K562 (cell line): ENCODE data around the gene ZNF800. TPM values are rescaled to one million over a fixed set of nuclear protein-coding genes. Genes with fewer than 3 reads are reported as not detected.

ENCODE experiments used
- ADNP ChIP-seq: fragments of 200-800 bp; sonication (Bioruptor generic); IDR thresholded peaks from 2 replicates; pipeline ENCODE4 v1.6.1; 2016; ENCODE audit warnings: missing genetic modification characterization, missing compliant biosample characterization
- CBFB ChIP-seq: sonication (generic); formaldehyde crosslinking; IDR thresholded peaks from 2 replicates; pipeline ENCODE4 v1.4.0; 2020; ENCODE audit warnings: mild to moderate bottlenecking, missing genetic modification reagents
- CHD2 ChIP-seq: IDR thresholded peaks from 2 replicates; pipeline ENCODE4 v1.6.1; 2011; ENCODE audit warnings: low read depth, low read length
- FIP1L1 ChIP-seq: fragments of 200-400 bp; formaldehyde crosslinking; IDR thresholded peaks from 2 replicates; pipeline ENCODE4 v1.6.1; 2018; ENCODE audit warnings: mild to moderate bottlenecking, low read depth, low read length; ENCODE audit not compliant: poor library complexity, severe bottlenecking
- HNRNPH1 ChIP-seq: fragments of 200-400 bp; formaldehyde crosslinking; optimal IDR thresholded peaks from 2 replicates; pipeline ENCODE3; 2017; ENCODE audit warnings: low read depth, mild to moderate bottlenecking, low read length, moderate library complexity
- KLF10 ChIP-seq: fragments of 250-450 bp; sonication (Bioruptor Pico); IDR thresholded peaks from 2 replicates; pipeline ENCODE4 v1.6.1; 2021; ENCODE audit warnings: matching md5 sums
- MTA3 ChIP-seq: fragments of 450-650 bp; formaldehyde crosslinking; IDR thresholded peaks from 2 replicates; pipeline ENCODE4 v1.6.1; 2017; ENCODE audit warnings: mild to moderate bottlenecking, borderline replicate concordance
- MXI1 ChIP-seq: IDR thresholded peaks from 2 replicates; pipeline ENCODE4 v1.6.1; 2011; ENCODE audit warnings: low read depth, mild to moderate bottlenecking, improper control_type of control experiment, low read length
- NBN ChIP-seq: fragments of 450-650 bp; IDR thresholded peaks from 2 replicates; pipeline ENCODE4 v1.6.1; 2016; ENCODE audit warnings: low read depth, mild to moderate bottlenecking
- PHF21A ChIP-seq: fragments of 450-650 bp; IDR thresholded peaks from 2 replicates; pipeline ENCODE4 v1.6.1; 2017; ENCODE audit warnings: low read depth, borderline replicate concordance
- PTBP1 ChIP-seq: fragments of 200-400 bp; formaldehyde crosslinking; IDR thresholded peaks from 2 replicates; pipeline ENCODE4 v1.6.1; 2017; ENCODE audit warnings: low read depth, low read length
- TCF3 ChIP-seq: sonication (generic); formaldehyde crosslinking; IDR thresholded peaks from 2 replicates; pipeline ENCODE4 v1.4.0; 2020; ENCODE audit warnings: mild to moderate bottlenecking, missing genetic modification reagents
- ZNF778 ChIP-seq: fragments of 450-650 bp; formaldehyde crosslinking; IDR thresholded peaks from 2 replicates; pipeline ENCODE4 v1.4.0; 2020; ENCODE audit warnings: mild to moderate bottlenecking, moderate library complexity
- polyA plus RNA-seq, 8 experiments: library from polyadenylated mRNA; depleted of rRNA in 4 of 8; stranded (reverse) in 5 of 8; unstranded in 3 of 8; fragments of >200 nt; fragmentation: Nextera tagmentation in 2 of 8; fragmentation: Illumina TruSeq in 1 of 8; extraction: Ambion mirVana in 2 of 8; extraction: Trizol in 1 of 8; gene quantifications; 2 replicates each; pipeline versions ENCODE4 v1.2.1 to v1.2.3, GENCODE V29; 2011 to 2014; ENCODE audit warnings: inconsistent platforms in 1 of 8, missing spikeins in 1 of 8
- total RNA-seq, 7 experiments: library from RNA; depleted of rRNA in 6 of 7; stranded (reverse); fragments of >200 nt in 6 of 7; fragmentation: Illumina TruSeq in 2 of 7; extraction: Trizol in 2 of 7; gene quantifications; 2 replicates each; pipeline versions ENCODE4 v1.2.1 to v1.2.3, GENCODE V29; 2011 to 2021; ENCODE audit warnings: low replicate concordance in 1 of 7
- TF ChIP-seq, protein P1 (sequence below), 2 experiments: fragments of 450-650 bp; IDR thresholded peaks; 2 replicates each; pipeline ENCODE4 v1.6.1; 2016; ENCODE audit warnings: mild to moderate bottlenecking in 2 of 2, borderline replicate concordance in 1 of 2, low read depth in 1 of 2, moderate library complexity in 1 of 2
- TF ChIP-seq, protein P2 (sequence below): fragments of 250-450 bp; sonication (Bioruptor Pico); IDR thresholded peaks from 2 replicates; pipeline ENCODE4 v1.6.1; 2021; ENCODE audit warnings: mild to moderate bottlenecking
- TF ChIP-seq, protein P3 (sequence below), 2 experiments: fragments of 150-350 bp in 1 of 2; IDR thresholded peaks; 2 replicates each; pipeline ENCODE4 v1.6.1; 2012 to 2016; ENCODE audit warnings: low read depth in 2 of 2, low read length in 2 of 2, mild to moderate bottlenecking in 1 of 2, moderate library complexity in 1 of 2

The ZNF800 gene
- total and polyA plus RNA-seq, 9 of the 15 experiments (the other 6 are each of a cell fraction or from before 2014, with no cell fraction given): 7.5 to 58.3 (median 33.4) TPM

DNA sequence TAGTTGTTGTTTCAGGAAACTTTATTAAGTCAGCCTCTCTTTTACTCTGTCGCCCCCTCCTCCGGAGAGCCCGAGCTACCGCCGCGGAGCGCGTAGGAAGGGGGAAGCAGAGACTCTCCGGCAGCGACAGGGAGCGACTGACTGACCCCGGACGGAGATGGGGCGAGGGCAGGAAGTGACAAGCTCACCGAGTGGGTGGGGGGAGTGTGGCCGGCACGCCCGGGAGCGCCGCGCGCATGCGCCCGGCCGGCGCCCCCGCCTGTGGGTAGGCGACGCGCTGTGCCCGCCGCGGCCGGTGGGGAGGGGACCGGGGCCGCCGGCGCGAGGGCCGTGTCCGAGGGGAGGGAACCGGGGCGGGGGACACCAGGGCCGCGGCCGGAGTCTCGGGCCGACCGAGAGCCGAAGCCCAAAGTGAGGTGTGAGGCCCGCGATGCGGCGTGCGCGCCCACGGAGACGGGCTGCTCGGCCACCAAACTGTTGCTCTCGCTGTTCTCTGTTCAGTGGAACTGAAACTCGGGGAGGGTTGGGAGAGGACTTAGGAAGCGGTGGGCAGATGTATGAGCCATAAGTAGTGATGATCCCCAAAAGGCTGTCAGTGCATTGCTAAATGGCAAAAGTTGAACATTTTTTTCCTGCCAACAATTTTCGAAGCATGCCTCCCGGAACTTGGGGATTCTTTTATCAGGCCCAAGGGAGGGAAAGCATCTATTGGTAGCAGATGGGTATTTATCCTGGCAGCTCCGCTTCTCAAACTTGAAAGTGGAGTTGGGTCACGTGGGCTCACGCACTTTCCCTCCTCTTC, at the start of gene ZNF800 (continued):
- no peak for TF ChIP-seq ZNF778 (CRISPR knock-in tag)
- TF ChIP-seq PHF21A: no peak
- TF ChIP-seq, protein P1, sequence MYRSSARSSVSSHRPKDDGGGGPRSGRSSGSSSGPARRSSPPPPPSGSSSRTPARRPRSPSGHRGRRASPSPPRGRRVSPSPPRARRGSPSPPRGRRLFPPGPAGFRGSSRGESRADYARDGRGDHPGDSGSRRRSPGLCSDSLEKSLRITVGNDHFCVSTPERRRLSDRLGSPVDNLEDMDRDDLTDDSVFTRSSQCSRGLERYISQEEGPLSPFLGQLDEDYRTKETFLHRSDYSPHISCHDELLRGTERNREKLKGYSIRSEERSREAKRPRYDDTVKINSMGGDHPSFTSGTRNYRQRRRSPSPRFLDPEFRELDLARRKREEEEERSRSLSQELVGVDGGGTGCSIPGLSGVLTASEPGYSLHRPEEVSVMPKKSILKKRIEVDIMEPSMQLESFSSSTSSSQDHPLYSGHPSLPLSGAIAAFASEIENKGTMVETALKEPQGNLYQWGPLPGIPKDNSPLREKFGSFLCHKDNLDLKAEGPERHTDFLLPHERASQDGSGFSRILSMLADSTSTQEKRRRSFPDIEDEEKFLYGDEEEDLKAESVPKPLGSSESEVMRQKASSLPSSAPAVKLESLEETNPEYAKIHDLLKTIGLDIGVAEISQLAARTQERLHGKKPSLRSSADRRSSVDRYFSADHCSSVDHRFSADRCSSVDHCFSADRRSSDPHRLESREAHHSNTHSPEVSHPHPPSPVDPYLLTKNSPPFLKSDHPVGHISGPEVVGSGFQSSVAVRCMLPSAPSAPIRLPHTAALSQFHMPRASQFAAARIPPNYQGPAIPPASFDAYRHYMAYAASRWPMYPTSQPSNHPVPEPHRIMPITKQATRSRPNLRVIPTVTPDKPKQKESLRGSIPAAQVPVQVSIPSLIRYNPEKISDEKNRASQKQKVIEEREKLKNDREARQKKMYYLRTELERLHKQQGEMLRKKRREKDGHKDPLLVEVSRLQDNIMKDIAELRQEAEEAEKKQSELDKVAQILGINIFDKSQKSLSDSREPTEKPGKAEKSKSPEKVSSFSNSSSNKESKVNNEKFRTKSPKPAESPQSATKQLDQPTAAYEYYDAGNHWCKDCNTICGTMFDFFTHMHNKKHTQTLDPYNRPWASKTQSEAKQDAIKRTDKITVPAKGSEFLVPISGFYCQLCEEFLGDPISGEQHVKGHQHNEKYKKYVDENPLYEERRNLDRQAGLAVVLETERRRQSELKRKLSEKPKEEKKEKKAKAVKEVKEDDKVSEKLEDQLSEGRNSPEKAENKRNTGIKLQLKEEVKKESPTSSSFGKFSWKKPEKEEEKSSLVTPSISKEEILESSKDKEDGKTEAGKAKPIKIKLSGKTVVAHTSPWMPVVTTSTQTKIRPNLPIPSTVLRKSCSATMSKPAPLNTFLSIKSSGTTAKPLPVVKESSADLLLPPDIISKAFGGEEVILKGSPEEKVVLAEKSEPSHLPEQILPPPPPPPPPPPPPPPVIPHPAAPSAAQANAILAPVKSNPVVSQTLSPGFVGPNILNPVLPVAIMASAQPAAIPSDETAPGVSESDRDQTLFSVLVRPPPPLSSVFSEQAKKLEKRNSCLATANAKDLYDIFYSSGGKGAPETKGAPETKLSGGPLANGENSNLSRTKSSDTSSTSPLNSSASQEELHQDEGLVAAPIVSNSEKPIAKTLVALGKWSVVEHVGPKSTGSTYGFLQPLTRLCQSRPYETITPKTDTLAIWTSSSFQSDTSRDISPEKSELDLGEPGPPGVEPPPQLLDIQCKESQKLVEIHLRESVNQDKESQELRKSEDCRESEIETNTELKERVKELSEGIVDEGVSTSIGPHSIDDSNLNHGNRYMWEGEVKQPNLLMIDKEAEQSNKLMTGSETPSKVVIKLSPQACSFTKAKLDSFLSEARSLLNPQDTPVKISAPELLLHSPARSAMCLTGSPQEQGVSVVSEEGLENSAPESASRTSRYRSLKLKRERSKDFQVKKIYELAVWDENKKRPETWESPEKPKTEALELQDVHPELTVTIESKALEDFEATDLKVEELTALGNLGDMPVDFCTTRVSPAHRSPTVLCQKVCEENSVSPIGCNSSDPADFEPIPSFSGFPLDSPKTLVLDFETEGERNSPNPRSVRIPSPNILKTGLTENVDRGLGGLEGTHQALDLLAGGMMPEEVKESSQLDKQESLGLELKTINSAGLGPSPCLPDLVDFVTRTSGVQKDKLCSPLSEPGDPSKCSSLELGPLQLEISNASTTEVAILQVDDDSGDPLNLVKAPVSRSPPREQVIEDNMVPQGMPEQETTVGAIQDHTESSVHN (IDR thresholded peaks at IDR 0.05; ENCODE audit: borderline replicate concordance in 1 of 2, low read depth in 1 of 2): no peak
- TF ChIP-seq FIP1L1: no peak
- no peak for TF ChIP-seq MXI1
- TF ChIP-seq, protein P2, sequence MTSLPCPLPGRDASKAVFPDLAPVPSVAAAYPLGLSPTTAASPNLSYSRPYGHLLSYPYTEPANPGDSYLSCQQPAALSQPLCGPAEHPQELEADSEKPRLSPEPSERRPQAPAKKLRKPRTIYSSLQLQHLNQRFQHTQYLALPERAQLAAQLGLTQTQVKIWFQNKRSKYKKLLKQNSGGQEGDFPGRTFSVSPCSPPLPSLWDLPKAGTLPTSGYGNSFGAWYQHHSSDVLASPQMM: no peak
- TF ChIP-seq ADNP (tag): no peak
- TF ChIP-seq NBN: no peak
- TF ChIP-seq CBFB (CRISPR knock-in tag): no peak
- TF ChIP-seq, protein P3, sequence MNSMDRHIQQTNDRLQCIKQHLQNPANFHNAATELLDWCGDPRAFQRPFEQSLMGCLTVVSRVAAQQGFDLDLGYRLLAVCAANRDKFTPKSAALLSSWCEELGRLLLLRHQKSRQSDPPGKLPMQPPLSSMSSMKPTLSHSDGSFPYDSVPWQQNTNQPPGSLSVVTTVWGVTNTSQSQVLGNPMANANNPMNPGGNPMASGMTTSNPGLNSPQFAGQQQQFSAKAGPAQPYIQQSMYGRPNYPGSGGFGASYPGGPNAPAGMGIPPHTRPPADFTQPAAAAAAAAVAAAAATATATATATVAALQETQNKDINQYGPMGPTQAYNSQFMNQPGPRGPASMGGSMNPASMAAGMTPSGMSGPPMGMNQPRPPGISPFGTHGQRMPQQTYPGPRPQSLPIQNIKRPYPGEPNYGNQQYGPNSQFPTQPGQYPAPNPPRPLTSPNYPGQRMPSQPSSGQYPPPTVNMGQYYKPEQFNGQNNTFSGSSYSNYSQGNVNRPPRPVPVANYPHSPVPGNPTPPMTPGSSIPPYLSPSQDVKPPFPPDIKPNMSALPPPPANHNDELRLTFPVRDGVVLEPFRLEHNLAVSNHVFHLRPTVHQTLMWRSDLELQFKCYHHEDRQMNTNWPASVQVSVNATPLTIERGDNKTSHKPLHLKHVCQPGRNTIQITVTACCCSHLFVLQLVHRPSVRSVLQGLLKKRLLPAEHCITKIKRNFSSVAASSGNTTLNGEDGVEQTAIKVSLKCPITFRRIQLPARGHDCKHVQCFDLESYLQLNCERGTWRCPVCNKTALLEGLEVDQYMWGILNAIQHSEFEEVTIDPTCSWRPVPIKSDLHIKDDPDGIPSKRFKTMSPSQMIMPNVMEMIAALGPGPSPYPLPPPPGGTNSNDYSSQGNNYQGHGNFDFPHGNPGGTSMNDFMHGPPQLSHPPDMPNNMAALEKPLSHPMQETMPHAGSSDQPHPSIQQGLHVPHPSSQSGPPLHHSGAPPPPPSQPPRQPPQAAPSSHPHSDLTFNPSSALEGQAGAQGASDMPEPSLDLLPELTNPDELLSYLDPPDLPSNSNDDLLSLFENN (IDR thresholded peaks at IDR 0.05; ENCODE audit: low read depth in 2 of 2, low read length in 2 of 2): peak in 1 of 2 experiments; percentile 32; a peak in 2 of 4 replicates
- no peak for TF ChIP-seq CHD2
- no peak; the same call in 1 of the 2 replicates for TF ChIP-seq PTBP1
- no peak for TF ChIP-seq KLF10
- no peak for TF ChIP-seq HNRNPH1
- peak; percentile 25; the same call in 1 of the 2 replicates for TF ChIP-seq MTA3
- TF ChIP-seq TCF3 (CRISPR knock-in tag): no peak; the same call in 1 of the 2 replicates
